NCI-H1092 (cell line): Measurements from ENCODE around the gene IVNS1ABP.
"Not testable (repeated sequence)": the region's sequence is repeated elsewhere in the genome, so short reads cannot be mapped to it uniquely, and the experiment has no call there.

Source experiments
- DNase-seq: peaks from one replicate; lab custom pipeline; 2025; lab: John Stamatoyannopoulos, UW

The IVNS1ABP gene

DNA sequence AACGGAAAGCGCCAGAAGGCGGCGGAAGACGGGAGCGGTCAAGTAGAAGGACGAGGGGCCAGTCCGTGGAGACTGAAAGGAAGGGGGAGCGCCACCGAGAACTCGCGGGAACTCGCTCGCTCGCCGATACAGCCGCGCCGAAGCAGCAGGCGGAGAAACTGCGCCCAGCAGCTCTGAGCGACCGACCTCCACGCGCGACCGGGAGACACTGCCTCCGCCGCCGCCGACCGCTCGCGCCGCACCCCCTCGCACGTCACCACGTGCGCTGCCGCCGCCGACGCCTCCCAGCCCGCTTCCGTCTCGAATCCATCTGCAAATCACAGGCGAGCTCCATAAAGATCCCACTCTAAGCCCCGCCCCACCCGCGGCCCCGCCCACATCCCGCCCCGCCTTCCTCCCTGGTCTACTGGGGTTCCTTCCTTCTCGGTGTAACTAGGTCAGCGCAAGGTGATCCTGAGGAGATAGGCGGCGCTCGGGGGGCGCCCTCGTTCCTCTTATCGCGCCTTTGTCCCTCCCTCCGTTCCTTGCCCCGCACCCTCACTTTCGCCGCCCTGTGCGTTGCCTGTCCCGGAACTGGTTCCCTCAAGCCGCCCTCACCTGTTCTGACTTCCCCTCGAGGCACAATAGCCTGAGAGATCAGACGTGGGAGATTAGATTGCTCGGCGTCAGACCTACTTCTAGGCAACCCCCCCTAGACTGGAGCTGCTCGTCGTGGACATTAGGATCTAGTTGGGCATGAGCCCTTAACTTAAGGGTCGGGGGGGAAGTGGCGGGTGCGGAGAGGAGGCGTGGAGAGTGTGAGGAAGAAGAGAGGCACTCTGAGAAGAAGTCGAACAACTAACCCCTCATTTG is at the start of gene IVNS1ABP:
Gene IVNS1ABP (minus strand): TSS at position 210 of the 852 bp plus-strand sequence. CDS start 7,750 bp downstream, outside the sequence.
- peak; percentile 94 for DNase-seq

DNA sequence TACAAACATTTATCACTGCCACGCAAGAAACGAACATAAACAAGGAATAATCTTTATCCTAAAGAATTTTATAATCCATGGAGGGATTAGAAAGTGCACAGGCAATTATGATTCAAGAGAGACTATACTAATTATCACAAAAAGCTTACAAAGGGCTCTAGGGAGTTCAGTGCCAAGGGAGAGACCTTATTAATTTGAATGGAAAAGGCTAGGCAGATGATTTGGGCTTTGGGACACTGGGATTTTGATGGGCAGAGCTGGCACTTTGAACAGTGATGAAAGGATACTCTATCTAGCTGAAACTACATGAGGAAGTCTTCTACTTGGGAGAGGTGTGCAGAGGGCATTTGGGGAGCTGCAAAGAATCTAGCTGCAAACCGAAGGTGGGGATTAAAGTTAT is 48.9 kb upstream of the IVNS1ABP start:
- DNase-seq: no peak

DNA sequence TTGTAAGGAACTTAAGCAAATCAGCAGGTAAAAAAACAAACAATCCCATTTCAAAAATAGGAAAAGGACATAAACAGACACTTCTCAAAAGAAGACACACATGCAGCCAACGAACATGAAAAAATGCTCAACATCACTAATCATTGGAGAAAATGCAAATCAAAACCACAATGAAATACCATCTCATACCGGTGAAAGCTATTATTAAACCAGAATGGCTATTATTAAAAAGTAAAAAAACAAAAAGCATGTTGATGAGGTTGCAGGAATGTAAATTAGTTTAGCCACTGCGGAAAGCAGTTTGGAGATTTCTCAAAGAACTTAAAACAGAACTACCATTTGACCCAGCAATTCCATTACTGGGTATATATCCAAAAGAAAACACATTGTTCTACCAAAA is 47.5 kb upstream of the IVNS1ABP start:
- not testable (repeated sequence) for DNase-seq

DNA sequence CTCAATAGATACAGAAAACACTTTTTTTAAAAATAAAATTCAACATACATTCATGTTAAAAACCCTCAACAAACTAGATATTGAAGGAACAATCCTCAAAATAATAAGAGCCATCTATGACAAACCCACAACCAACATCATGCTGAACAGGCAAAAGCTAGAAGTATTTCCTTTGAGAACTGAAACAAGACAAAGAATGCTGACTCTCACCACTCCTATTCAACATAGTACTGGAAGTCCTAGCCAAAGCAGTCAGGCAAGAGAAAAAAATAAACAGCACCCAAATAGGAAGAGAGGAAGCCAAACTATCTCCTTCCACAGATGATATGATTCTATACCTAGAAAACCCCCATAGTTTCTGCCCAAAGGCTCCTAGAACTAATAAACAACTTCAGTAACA is 46.2 kb upstream of the IVNS1ABP start:
- no peak for DNase-seq

DNA sequence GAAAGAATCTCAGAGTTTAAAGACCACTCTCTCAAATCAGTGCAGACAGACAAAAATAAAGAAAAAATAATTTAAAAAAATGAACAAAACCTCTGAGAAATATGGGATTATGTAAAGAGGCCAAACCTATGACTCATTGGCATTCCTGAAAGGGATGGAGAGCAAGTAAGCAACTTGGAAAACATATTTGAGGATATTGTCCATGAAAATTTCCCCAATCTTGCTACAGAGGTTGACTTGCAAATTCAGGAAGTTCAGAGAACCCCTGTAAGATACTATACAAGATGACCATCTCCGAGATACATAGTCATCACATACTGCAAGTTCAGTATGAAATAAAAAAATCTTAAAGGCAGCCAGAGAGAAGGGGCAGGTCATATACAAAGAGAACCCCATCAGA is 43.7 kb upstream of the IVNS1ABP start:
- DNase-seq: no peak

DNA sequence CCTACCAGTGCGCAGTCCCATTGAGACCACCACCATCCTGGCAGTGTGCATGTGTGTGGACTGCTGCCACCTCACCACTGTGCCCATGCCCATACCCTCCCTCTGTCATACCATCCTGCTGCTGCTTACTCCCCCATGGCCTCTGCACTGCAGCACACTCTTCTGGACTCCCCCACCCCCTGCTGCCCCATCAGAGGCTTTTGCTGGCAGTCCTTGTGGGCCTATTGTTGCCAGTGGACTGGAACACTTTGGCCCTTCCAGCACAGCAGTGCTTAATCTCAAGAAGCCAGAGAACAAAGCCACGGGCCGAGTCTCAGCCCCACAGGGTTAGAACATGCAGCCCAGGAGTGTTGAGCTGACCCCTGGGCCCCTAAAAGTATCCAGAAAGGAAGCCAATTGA is 41.9 kb upstream of the IVNS1ABP start:
- DNase-seq: no peak

DNA sequence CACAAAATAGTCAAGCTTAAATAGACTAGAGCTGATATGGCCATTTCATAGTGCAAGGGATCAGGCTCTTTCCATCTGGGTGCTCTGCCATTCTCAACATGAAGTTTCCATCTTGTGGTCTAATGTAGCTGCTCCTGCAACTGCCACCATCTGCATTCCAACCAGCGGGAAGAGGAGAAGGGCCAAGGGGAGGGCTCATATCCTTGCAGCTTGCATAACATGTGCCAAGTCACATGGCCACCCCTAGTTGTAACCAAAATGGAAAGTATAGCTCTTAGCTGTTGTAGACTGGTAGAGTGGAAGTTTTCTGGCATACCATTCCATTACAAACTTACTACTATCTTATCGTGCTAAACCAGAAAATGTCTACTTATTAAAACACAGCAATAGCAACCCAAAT is 38.9 kb upstream of the IVNS1ABP start:
- no peak for DNase-seq

DNA sequence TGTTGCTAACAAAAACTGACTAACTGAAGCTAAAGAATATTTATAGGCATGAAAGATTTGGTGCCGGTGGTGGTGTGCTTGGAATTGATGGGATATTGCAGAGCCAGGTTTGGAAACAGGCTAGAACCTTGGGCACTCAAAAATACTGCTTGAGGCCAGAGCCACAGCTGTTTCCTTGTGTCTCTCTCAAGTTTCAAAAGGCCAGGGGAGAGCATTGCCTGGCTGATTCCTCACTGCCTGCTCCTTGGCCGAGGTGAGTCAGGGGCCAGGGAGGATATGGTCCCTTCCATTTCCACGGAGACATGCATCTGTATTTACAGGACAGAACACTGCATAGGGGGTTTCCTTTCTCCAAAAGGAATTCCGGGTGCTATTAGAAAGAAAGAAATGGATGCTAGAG is 36.1 kb upstream of the IVNS1ABP start:
- no peak for DNase-seq

DNA sequence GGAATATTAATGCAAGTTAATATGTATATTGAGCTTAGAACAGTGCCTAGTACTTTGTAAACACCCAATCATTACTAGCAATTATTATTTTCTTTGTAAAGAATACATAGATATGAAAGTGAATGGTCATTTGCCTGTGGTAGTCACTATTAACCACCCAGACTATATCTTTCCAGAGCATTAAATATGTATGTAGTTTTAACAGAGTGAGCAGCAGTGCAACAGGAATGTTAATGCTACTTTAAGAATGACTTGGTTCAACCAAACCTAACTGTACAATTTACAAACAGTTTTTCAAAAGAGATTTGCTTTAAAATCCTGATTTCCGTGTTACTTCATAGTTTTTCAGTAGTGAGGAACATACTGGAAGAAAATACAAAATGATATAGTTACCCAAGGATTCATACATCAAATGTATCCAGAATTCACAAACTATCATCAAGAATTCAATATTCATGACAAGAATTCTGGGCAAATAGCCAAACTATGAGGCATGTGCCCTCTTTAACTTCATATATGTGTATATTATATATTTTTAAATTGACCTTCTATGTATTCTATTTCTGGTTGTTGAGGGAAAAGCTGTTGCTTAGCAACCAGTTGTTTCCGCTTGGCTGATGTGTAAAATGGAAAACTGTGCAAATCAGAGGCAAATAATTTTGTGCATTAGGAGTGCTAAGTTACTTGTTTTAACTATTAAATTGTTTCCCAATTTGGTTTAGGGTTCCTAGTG is 34.9 kb upstream of the IVNS1ABP start:
- no peak for DNase-seq

DNA sequence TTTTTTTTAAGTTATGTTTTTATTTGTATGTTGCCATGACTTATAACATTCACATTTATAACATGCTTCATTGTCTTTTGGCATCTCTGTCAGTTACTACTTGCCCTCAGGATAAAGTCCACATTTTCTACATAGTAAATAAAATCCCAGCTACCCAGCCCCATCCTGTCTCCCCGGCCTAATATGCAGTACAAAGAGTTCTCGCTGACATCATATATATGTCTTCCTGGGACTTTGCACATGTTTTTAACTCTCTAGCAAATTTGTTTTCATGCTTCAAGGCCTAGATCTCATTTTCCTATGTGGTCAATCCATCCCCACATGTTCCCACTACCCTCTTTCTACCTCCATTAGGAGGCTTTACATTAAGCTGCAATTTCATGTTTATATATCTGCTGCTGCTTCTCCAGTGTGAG is 33.0 kb upstream of the IVNS1ABP start:
- no peak for DNase-seq

DNA sequence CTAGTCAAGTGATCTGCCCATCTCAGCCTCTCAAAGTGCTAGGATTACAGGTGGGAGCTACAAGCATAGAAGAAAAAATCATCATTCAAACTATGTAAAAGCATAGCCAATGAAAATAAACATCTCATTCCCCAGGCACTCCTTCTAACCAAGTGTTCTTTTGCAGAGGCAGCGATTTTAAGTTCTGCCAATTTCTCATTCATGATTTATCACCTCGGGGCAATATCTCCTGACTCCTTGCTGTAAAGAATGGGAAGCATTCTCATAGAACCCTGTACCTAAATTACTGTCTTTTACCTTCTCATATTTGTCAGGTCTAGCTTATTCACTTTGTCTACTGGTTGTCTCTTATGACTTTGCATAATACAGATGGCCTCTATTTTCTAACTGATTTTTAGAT is 32.5 kb upstream of the IVNS1ABP start:
- no peak for DNase-seq

DNA sequence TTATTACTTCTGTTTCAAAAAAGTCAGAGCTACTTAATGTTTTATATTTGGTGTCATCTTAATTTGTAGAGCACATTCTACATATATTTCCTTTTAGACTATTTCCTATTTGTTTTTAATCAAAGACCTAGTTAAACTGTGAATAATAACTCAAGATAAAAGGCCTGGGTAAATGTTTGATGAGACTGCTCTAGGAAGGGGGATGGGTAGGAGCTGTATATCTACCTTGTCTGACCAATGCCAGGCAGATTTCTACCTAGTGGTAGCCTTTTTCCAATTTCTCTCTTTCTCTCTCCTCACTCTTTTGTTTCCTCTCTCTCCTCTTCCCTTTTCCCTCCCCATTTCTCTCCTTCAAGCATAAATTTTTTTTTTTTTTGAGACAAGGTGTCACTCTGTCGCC is 31.9 kb upstream of the IVNS1ABP start:
- DNase-seq: no peak

DNA sequence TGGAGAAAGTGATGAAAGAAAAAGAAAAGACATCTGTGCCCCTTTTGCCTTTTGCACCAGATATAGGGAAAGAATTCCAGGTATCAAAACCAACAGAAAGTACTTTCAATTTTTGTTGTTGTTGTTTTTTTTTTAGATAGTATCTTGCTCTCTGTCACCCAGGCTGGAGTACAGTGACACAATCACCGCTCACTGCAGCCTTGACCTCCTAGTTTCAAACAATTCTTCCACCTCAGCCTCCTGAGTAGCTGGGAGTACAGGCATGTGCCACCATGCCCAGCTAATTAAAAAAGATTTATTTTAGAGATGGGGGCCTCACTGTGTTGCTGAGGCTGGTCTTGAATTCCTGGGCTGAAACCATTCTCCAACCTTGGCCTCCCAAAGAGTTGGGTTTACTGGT is 31.3 kb upstream of the IVNS1ABP start:
- no peak for DNase-seq

DNA sequence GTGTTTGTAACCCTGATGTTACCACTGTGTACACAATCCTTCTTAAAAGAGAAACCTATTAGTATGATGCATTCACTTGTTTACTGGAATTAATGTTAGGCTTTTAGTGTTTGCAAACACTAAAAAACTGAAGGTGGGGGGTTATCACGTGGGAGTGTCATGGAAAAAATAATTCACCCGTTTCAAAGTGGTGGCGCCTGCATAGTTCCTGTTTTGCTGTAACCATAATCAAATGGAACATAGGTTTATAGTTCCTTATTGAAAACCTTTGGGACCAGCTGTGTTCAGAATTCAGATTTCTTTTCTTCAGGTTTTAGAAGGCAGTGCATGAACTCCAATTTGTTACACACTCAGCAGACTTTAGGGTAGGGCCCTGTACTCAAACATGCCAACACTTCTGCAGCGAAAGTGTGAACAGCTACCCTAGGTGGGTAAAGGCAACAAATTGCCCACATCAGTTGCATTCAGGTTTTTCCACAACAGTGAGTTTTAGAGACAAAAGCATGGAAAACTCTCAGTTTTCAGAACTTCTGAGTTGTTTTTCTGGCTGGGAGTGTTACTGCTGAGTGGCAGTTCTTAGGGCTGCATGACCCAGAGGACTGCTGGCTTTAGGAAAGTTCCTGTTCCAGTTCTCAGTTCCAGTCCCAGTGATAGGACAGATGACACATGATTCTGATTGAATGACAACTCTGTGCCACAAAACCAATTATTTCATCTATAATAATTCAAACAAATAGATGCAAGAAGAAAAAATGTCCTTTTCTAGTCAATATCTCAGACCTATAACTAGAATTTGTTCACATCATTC is 29.1 kb upstream of the IVNS1ABP start:
- no peak for DNase-seq

DNA sequence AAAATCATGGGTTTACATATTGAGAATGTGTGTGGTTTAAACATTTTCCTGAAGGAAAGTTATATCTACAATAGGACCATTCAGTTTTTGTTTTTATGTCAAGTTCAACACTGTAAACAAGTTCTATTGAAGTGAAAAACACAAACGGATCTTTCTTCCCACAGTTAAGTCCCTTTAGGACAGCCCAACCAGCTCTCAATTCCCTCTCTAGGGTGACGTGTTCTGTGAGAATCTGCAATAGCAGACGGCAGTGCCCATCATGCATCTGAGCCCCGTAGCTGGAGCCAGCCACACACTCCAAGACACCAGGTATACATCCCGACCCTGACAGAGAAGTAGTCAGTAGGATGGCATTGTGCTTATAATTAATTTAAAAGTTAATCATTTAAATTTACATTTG is 26.3 kb upstream of the IVNS1ABP start:
- DNase-seq: no peak

DNA sequence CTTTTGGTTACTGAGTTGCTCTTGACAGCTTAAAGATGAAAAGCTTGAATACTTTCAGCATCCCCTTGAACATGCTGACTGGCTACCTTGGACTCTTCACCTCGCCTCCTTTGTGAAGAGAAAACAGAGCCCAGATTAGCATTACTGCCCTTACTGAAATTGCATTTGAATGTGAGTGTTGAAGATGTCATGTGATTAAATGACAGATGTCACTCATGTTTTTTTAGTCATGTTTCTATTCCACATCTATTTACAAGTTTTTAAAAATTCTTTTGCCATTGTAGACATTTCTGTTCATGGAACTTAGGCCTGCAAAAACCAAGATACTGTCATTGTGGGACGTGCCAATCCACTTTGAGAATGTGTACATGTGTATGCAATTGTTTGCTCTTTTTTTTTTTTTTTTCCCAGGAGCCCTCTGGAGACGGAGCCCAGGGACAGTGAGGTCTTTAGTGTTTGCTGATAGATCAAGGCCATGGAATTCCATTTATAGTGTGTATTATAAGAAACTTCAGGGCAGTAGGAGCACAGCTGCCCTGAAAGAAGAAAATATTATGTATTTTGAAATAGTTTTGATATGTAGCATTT is 25.7 kb upstream of the IVNS1ABP start:
- DNase-seq: no peak

DNA sequence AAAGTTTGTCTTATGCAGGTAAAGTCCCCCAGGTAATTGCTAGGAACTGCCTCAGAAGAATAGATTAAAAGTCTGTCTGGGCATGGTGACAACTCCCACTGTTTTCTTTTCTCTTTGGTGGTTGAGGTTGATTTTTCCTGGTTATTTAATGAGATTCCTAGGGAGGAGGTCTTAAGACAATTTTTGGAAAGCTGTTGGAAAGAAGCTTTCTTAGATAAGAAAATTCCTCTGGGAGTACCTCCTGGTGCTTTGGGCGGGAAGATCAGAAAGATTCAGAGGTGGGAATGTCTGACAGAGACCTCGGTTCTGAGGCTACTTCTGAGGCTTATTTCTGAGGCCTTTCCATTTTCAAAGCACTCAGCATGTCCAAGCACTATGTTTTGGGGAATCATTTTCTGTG is 25.0 kb upstream of the IVNS1ABP start:
- DNase-seq: no peak

DNA sequence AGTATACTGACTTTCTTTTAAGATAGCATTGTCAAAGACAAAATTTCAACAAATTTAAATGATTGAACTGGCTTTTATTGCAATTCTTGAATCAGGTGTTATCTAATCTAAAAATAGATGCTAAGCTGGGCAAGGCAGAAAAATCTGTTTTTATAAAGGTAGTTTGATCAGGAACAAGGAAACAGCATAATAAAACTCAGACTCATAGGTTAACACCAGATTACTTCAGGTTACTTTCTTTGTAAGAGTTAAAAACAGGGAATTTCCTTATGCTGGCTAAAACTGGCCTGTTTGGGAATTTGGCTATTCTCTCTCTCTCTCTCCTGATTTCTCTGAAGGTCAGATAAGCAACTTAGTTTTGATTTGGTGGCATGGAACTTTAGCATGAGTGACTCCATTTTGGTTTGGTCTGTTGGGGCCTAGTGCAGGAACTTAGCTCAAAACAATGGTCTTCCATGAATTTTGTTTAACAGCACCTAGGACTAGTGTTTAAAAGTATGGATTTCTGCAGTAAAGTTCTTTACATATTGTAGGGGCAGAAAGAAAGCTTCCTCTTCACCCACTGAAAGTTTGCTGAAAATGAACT is 24.2 kb upstream of the IVNS1ABP start:
- DNase-seq: no peak

DNA sequence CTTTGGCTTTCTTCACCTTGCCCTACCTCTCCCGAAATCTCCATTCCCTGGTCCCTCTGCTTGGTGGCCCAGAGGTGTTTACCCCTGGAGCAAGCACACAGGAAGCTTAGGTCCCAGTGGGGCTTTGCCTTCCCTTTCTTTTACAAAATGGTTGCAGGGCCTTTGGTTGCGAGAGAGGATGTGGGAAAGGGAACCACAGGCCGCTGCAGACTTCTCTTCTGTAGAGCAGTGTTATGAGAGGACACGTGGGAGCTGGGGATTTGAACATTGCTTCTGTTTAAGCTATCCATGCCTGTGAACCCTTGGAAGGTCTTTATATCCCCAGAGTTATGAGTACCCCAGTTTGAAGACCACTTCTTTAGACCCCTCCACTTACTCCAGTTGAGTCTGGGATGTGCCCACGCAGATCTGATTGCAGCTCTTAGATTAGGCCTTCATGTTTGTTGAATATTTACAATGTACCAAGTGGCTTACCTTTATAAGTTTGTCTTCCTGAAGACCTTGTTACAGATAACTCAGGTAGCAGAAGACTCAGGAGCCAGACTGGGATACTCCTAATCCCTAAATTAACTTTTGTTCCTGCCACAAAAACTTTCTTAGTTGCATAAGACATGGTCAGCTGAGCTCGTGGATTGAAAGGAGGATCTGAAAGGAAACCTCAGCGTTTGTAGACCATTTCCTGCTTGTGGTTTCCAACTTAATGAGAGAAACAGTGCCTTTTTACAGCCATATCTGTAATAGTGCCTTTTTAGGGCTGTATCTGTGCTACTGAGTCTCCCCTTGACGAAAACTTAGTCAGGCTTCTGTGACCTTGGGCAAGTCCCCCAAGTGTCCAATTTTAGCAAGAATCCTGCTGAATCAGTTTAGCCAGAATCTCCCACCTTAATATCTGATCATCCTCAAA is 21.9 kb upstream of the IVNS1ABP start:
- DNase-seq: no peak

DNA sequence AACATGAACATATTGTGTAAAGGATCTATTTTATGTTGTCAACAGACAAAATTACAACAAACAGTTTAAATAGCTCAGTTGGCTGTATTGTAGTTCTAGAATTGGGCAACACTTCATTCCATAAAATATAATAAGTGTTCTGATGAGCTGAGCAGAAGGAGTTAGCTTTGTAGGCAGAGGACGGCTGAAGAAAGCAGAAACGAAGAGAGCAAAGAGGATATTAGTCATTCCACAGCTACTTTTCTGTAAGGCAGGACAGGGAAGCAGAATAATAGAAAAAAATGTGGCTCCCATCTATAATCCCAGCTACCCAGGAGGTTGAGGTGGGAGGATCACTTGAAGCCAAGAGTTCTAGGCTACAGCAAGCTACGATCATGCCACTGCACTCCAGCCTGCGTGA is 20.2 kb upstream of the IVNS1ABP start:
- no peak for DNase-seq

DNA sequence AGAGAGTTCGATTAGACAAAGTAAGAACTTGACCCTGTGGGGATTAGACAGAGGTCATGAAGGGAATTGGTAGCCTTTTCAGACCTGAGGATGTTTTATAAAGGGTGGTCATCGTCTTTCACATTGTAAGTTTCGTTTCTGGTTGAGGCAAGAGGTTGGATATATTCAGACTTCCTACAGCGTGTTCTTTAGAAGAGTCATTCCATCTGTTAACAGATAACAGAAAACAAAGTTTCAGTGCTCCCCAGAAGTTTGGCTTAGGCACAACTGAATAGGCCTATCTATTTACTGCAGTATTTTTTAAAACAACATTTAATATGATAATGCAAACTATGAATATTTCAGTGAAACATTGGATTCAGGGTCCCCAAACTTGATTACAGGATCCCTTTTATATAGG is 17.1 kb upstream of the IVNS1ABP start:
- DNase-seq: no peak
